Measurements from ENCODE around the gene CHST13. TPM values are rescaled to one million over a fixed set of nuclear protein-coding genes. Genes with fewer than 3 reads are reported as not detected.

Gene CHST13, protein sequence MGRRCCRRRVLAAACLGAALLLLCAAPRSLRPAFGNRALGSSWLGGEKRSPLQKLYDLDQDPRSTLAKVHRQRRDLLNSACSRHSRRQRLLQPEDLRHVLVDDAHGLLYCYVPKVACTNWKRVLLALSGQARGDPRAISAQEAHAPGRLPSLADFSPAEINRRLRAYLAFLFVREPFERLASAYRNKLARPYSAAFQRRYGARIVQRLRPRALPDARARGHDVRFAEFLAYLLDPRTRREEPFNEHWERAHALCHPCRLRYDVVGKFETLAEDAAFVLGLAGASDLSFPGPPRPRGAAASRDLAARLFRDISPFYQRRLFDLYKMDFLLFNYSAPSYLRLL
- total RNA-seq (ENCODE audit: low replicate concordance), result 0.12 TPM in 1 of 2 replicates, not detected in the other

DNA sequence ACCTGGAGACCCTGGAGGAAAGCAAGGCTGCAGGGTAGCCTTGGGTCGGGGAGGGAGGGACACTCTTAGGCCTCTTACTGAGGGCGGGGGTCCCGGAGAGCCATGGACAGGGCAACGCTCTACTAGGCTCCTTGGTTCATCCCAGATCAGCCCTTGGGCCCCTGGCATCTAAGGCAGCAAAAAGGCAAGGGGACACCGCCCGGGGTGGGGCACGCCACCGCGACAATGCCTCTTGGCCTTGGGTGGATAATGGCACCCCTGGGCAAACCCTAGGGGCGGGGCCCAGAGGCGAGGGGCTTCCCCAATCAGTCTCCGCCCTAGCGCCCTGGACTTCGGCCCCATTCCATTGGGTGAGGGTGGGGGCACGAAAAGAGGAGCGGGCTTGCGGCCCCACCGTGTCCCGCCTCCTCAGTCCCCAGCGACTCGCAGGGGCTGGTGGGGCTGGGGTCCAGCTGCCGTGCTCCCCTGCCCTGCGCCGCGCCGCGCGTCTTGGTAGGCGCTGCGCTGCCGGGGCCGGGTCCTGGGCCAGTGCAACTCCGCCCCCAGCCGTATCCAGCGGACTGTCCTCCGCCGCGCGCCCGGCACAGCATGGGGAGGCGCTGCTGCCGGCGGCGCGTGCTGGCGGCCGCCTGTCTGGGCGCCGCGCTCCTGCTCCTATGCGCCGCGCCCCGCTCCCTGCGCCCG lies at the start of gene CHST13:
TSS of gene CHST13 (plus strand) at position 411 of the 684 bp plus-strand sequence. CDS start at position 589, 178 bp downstream.

DNA sequence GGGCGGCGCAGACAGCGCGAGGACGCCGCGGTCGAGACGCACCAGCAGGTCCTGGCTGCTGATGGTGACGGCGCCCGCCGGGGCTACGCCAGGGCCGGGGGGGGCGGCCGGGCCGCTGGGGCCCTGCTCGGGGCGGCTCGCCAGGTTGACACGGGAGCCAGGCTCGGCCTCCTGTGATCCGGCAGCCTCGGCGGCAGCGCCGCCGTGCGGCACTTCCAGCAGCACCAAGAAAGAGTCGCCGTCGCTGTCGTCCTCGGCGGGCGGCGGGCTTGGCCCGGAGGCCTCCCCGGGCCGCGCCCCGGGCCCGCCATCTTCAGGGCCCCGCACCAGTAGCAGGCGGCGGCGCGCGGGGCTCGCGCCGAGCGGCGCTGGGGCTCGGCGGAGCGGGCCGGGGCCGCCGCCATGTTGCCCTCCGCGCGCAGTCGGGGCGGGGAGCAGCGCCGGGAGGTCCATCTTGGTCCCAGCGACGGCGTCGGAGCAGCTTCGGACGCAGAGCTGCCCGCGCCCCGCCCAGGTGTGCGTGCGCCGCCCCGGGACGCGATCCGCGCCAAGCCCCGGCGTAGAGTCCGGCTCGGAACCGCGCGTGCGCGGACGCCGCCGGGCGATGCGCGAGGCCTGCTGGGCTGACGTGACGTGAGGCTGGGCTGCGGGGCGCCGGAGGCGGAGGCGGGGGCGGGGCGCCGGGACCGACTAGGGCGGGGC lies 48.4 kb upstream of the CHST13 start, which contains the start of gene ZXDC:
TSS of gene ZXDC (minus strand) at position 479 of the 702 bp plus-strand sequence. CDS start at position 453, 26 bp downstream.

DNA sequence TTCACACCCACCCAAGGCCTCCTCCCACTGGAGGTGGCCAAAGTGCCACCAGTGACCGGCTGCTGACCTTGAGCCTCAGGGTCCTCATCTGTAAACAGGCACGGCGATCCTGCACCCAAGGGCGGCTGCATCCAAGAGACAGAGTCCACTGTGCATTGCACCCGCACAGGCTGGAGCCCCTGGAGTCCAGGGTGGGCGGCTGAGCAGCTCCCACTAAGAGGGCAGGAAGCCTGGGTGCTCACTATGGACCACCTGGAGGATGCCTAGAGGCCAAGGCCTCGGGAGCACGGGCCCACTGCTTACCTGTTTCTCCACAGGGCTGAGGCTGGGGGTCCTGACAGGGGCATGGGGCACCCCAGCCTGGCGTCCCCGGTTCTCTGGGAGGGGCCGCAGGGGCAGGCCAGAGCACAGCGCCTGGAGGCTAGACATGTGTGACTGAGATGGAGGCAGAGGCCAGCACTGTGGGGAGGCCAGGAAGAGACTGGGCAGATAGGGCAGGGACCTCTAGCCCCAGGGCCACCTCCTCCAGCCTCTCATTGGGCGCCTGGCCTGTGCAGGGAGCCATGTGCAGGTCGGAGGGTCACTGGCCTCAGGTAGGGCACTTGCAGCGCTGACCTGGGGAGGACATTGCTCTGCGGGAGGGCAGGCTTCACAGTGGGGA lies 6.5 kb upstream of the CHST13 start, which contains the start of gene UROC1:
TSS of gene UROC1 (minus strand) at position 483 of the 661 bp plus-strand sequence. CDS start at position 429, 54 bp downstream.

DNA sequence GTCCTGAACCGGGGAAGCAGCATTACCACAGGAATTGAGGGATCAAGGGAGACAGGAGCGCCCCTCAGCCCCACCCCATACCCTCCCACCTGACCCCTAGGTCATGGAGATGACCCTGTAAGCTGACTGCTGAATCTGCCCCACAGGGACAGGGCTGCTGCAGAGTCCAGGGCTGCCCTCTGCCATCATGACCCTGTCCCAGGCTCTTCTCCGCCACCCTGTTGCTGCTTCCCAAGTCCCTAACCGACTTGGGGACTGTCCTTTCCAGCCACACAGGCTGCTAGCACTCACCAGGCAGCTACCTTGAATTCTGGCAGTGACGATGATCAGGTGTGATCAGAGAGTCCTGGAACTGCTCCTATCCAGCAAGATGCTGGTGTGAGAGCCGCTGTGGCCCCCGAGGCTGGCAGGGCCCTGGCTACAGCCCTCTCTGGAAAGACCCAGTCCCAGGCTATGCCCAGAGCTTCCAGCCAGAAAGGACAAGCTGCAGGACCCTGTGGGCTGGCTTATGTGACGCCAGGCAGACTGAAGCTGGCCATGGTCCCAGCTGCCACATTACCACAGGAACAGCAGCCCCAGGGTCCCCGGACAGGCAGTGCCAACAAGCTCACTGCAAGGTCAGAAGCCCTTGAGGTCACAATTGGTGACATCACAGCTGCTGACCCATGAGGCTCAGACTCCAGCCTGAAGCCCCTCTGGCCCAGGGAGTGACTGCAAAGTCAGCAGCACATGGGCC lies 34.5 kb downstream of the CHST13 start, which contains the start of gene C3orf22:
TSS of gene C3orf22 (minus strand) at position 597 of the 736 bp plus-strand sequence. CDS start 5,542 bp downstream, outside the sequence.

Other genes starting within 250 kb of the CHST13 start
- gene KLF15, start 166.7 kb upstream of the CHST13 start, total RNA-seq (ENCODE audit: low replicate concordance), result 1.1 and 2.6 TPM in 2 replicates
- not detected in 2 replicates for gene CFAP100, start 129.2 kb upstream of the CHST13 start, total RNA-seq (ENCODE audit: low replicate concordance)
- 12.3 and 12.8 TPM in 2 replicates for gene ZXDC, start 48.3 kb upstream of the CHST13 start, total RNA-seq (ENCODE audit: low replicate concordance)
- not detected in 2 replicates for gene UROC1, start 6.4 kb upstream of the CHST13 start, total RNA-seq (ENCODE audit: low replicate concordance)
- gene C3orf22, start 34.8 kb downstream of the CHST13 start, total RNA-seq (ENCODE audit: low replicate concordance), result not detected in 2 replicates
- 10.6 TPM in 2 replicates for gene TXNRD3, start 131.0 kb downstream of the CHST13 start, total RNA-seq (ENCODE audit: low replicate concordance)
- gene CHCHD6, start 180.1 kb downstream of the CHST13 start, total RNA-seq (ENCODE audit: low replicate concordance), result 11.1 and 20.3 TPM in 2 replicates